Measurements from ENCODE around the gene CDK9.

DNA sequence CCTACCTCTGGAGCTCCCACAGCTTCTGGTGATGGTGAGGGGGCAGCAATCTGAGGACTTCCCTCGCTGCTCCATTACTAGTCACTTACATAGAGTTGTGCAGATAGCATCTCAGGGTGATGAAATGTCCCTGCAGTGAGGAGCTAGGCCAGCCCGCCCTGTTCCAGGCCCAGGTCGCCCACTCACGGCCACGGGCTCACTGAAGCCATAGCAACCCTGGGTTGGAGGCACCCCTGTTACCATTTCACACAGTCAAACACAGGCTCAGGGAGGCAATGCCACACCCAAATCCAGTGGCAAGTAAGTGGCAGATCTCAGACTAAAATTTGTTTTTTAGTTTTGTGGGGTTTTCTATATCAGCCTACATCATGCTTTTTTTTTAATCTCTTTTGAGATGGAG lies 27.0 kb upstream of the CDK9 start:
- TF ChIP-seq, protein P1, sequence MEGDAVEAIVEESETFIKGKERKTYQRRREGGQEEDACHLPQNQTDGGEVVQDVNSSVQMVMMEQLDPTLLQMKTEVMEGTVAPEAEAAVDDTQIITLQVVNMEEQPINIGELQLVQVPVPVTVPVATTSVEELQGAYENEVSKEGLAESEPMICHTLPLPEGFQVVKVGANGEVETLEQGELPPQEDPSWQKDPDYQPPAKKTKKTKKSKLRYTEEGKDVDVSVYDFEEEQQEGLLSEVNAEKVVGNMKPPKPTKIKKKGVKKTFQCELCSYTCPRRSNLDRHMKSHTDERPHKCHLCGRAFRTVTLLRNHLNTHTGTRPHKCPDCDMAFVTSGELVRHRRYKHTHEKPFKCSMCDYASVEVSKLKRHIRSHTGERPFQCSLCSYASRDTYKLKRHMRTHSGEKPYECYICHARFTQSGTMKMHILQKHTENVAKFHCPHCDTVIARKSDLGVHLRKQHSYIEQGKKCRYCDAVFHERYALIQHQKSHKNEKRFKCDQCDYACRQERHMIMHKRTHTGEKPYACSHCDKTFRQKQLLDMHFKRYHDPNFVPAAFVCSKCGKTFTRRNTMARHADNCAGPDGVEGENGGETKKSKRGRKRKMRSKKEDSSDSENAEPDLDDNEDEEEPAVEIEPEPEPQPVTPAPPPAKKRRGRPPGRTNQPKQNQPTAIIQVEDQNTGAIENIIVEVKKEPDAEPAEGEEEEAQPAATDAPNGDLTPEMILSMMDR (conservative IDR thresholded peaks at IDR 0.05; ENCODE audit: low read depth, low read length): no peak
- no peak for TF ChIP-seq CEBPB (IDR thresholded peaks at IDR 0.05; ENCODE audit: low read depth, low read length)
